HG03108 (cell line): ENCODE results near the gene PRH1.

Experiments used
- ATAC-seq: cut with Tn5 transposase; IDR thresholded peaks from one replicate; pipeline ENCODE4 v1.9.1; 2021; ENCODE audit warnings: moderate library complexity; ENCODE audit not compliant: unreplicated experiment

PRH1 gene

DNA sequence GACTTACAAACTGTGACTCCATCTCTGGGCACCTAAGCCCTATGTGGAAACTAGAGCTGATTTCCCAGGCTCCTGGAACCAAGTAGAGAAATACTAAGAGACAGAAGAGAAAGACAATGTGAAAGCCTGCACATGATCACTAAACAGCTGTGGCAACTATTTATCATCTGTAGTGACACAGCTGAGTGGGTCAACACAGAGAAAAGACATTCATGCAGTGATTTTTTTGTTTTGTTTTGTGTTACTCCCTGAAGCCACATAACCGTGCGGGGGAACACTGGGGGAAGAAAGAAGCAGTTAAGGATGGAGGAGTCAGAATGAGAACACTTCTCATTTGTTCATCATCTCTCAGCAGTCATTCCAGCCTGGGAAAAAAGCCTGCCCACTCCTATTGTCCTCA, 36.3 kb downstream of the PRH1 start:
- ATAC-seq: no peak

DNA sequence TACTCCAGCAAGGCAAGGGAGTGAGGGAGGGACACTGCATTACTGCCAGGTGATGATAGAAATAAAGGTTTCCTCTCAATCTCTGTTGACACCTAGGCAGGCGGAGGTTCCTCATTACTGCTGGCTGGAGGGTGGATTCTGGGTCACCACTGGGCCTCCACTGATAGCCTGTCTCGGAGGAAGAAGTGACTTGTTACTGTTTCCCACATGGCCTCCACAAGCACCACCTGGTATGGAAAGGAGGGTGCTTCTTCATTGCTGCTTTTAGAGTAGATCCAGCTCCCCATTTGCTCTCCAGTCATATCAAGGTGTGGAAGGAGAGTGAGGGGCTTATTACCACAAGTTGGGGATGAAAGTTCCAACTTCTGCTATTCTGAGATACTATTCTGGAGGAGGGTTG, 41.2 kb downstream of the PRH1 start:
- ATAC-seq: no peak

DNA sequence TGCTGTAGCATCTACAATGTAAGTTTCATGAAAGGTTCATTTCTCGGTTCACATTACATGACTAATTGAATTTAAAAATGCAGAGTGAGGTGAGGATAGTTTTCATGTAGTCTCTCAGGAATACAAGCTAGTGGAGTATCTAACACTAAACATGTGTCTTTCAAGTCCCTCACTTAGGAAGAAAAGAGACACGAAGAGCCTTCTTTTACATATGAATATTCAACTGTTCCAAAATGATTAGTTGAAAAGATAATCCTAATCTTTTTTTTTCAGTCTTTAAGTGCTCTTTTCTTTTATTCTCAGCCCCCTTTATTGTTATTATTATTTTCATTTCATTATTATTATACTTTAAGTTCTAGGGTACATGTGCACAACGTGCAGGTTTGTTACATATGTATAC, 45.6 kb downstream of the PRH1 start:
- ATAC-seq: no peak
